GM23338 (cell line): Measurements from ENCODE around the gene NTMT2. TPM values are rescaled to one million over a fixed set of nuclear protein-coding genes. Genes with fewer than 3 reads are reported as not detected.

Source experiments
- ATAC-seq: fragments of 200-7000 bp; cut with Tn5 transposase; 3 replicates; pipeline ENCODE4 v1.9.1; 2020
- DNase-seq: peaks from one replicate; pipeline ENCODE4 v3.0.0-alpha.2; 2015; ENCODE audit warnings: low spot score
- H2AFZ ChIP-seq: fragments of 200-600 bp; sonication (generic); 2 replicates; pipeline ENCODE4 v1.8.0; 2016; ENCODE audit warnings: antibody characterized with exemption, mild to moderate bottlenecking, moderate library complexity
- H3F3A ChIP-seq: fragments of 200-600 bp; sonication (generic); replicated peaks from 2 replicates; pipeline ENCODE4 v1.8.0; 2017; ENCODE audit warnings: antibody characterized with exemption, mixed run types, low read depth
- H3K27ac ChIP-seq: fragments of 200-600 bp; sonication (generic); 2 replicates; pipeline ENCODE4 v1.6.1; 2016; ENCODE audit warnings: low read depth
- H3K27me3 ChIP-seq: fragments of 200-600 bp; sonication (generic); 2 replicates; pipeline ENCODE4 v1.8.0; 2016; ENCODE audit warnings: mild to moderate bottlenecking, mixed run types, moderate library complexity; ENCODE audit not compliant: insufficient read depth
- H3K36me3 ChIP-seq: fragments of 200-600 bp; sonication (generic); 2 replicates; pipeline ENCODE4 v1.8.0; 2016; ENCODE audit warnings: mild to moderate bottlenecking; ENCODE audit not compliant: insufficient read depth
- H3K4me1 ChIP-seq: fragments of 200-600 bp; sonication (generic); 2 replicates; pipeline ENCODE4 v1.8.0; 2016; ENCODE audit warnings: mild to moderate bottlenecking, moderate library complexity; ENCODE audit not compliant: insufficient read depth
- H3K4me2 ChIP-seq: fragments of 200-600 bp; sonication (generic); 2 replicates; pipeline ENCODE4 v1.7.1; 2017; ENCODE audit warnings: mixed run types
- H3K4me3 ChIP-seq: fragments of 200-600 bp; sonication (generic); 2 replicates; pipeline ENCODE4 v1.6.1; 2016; ENCODE audit warnings: mixed run types
- H3K79me2 ChIP-seq: fragments of 200-600 bp; sonication (generic); replicated peaks from 2 replicates; pipeline ENCODE4 v1.8.0; 2017; ENCODE audit warnings: mild to moderate bottlenecking; ENCODE audit not compliant: insufficient read depth
- H3K9me2 ChIP-seq: fragments of 200-600 bp; sonication (generic); 2 replicates; pipeline ENCODE4 v1.8.0; 2017; ENCODE audit not compliant: insufficient read depth
- H4K20me1 ChIP-seq: fragments of 200-600 bp; sonication (generic); replicated peaks from 2 replicates; pipeline ENCODE4 v1.8.0; 2017; ENCODE audit warnings: mild to moderate bottlenecking; ENCODE audit not compliant: insufficient read depth
- H3K27ac Mint-ChIP-seq: 2 replicates; pipeline ENCODE4 v1.8.0; 2020; ENCODE audit warnings: inconsistent platforms, mild to moderate bottlenecking, moderate library complexity, mixed read lengths
- H3K27me3 Mint-ChIP-seq: 3 replicates; pipeline ENCODE4 v1.8.0; 2022; ENCODE audit warnings: low read depth, mild to moderate bottlenecking, moderate library complexity, mixed read lengths, inconsistent platforms; ENCODE audit not compliant: insufficient read depth, poor library complexity
- H3K36me3 Mint-ChIP-seq: 3 replicates; pipeline ENCODE4 v1.8.0; 2021; ENCODE audit warnings: low read depth, mild to moderate bottlenecking, inconsistent platforms, moderate library complexity, mixed read lengths
- H3K4me1 Mint-ChIP-seq: 3 replicates; pipeline ENCODE4 v1.8.0; 2020; ENCODE audit warnings: mild to moderate bottlenecking, inconsistent platforms, mixed read lengths
- H3K4me3 Mint-ChIP-seq: 3 replicates; pipeline ENCODE4 v1.8.0; 2021; ENCODE audit warnings: moderate library complexity, mild to moderate bottlenecking, inconsistent platforms, mixed read lengths
- H3K9me3 Mint-ChIP-seq: 3 replicates; pipeline ENCODE4 v1.8.0; 2020; ENCODE audit warnings: moderate library complexity, mild to moderate bottlenecking, inconsistent platforms, mixed read lengths
- CREB1 ChIP-seq: fragments of 250-450 bp; sonication (Bioruptor Pico); IDR thresholded peaks from 2 replicates; pipeline ENCODE4 v1.5.0; 2020; ENCODE audit warnings: low read depth, mild to moderate bottlenecking, moderate library complexity
- CTCF ChIP-seq, 2 experiments: fragments of 200-600 bp in 1 of 2; sonication (generic) in 1 of 2; conservative IDR thresholded peaks; 2 replicates each; pipeline versions ENCODE4 v1.5.1 to v1.6.1; 2016 to 2017; ENCODE audit warnings: antibody characterized with exemption in 2 of 2, low read depth in 2 of 2, mild to moderate bottlenecking in 2 of 2, moderate library complexity in 1 of 2
- ETS1 ChIP-seq: IDR thresholded peaks from 2 replicates; pipeline ENCODE4 v1.6.1; 2016; ENCODE audit warnings: antibody characterized with exemption
- EZH2 ChIP-seq: fragments of 200-600 bp; sonication (generic); IDR thresholded peaks from one replicate; pipeline ENCODE4 v1.8.0; 2017; ENCODE audit warnings: antibody characterized with exemption, mild to moderate bottlenecking, low read depth; ENCODE audit not compliant: unreplicated experiment
- EZH2phosphoT487 ChIP-seq: fragments of 200-600 bp; sonication (generic); IDR thresholded peaks from one replicate; pipeline ENCODE4 v1.8.1; 2018; ENCODE audit warnings: antibody characterized with exemption; ENCODE audit not compliant: unreplicated experiment
- JUNB ChIP-seq: IDR thresholded peaks from one replicate; pipeline ENCODE4 v1.6.1; 2016; ENCODE audit warnings: antibody characterized with exemption; ENCODE audit not compliant: unreplicated experiment
- NANOG ChIP-seq: IDR thresholded peaks from 2 replicates; pipeline ENCODE4 v1.6.1; 2016; ENCODE audit warnings: antibody characterized with exemption, borderline replicate concordance
- POLR2AphosphoS5 ChIP-seq: IDR thresholded peaks from 2 replicates; pipeline ENCODE4 v1.6.1; 2016; ENCODE audit warnings: antibody characterized with exemption, low read depth
- REST ChIP-seq: IDR thresholded peaks from one replicate; pipeline ENCODE4 v1.6.1; 2018; ENCODE audit warnings: antibody characterized with exemption; ENCODE audit not compliant: unreplicated experiment
- STAT1 ChIP-seq: IDR thresholded peaks from one replicate; pipeline ENCODE4 v1.6.1; 2016; ENCODE audit warnings: antibody characterized with exemption; ENCODE audit not compliant: unreplicated experiment
- ZNF114 ChIP-seq: fragments of 250-450 bp; sonication (Bioruptor Pico); IDR thresholded peaks from 2 replicates; pipeline ENCODE4 v1.5.0; 2020; ENCODE audit warnings: mild to moderate bottlenecking, moderate library complexity
- ZNF331 ChIP-seq: fragments of 250-450 bp; sonication (Bioruptor Pico); IDR thresholded peaks from 2 replicates; pipeline ENCODE4 v1.5.0; 2020; ENCODE audit warnings: low read depth, mild to moderate bottlenecking, moderate library complexity
- polyA plus RNA-seq: library from polyadenylated mRNA; unstranded; fragments of >200 nt; fragmentation: Nextera tagmentation; extraction: Ambion mirVana; gene quantifications from 2 replicates; pipeline ENCODE4 v1.2.1, GENCODE V29; 2016
- total RNA-seq: library from RNA; depleted of rRNA; stranded (reverse); fragments of >200 nt; shearing (Covaris generic); gene quantifications from 2 replicates; pipeline ENCODE4 v1.2.3, GENCODE V29; 2014
- TF ChIP-seq, protein P1 (sequence below): fragments of 250-450 bp; sonication (Bioruptor Pico); IDR thresholded peaks from 2 replicates; pipeline ENCODE4 v1.5.0; 2020; ENCODE audit warnings: mild to moderate bottlenecking, moderate library complexity

Gene NTMT2
- total and polyA plus RNA-seq, 2 experiments from 2014 or later: 0.48 TPM; not detected in 1

GRCh38 chr1:170150921-170151320, 5.2 kb downstream of the NTMT2 start:
- Mint-ChIP-seq H3K27ac (no peak overlapping the region), H3K4me1 (peaks cover 11% of the 10 kb centered on the region), H3K36me3 (peaks cover 10% of the 10 kb centered on the region), H3K9me3 (peaks cover 11% of the 10 kb centered on the region), H3K4me3 (no peak overlapping the region), H3K27me3 (peaks cover 5% of the 10 kb centered on the region)
- TF ChIP-seq NANOG (no peak), ZNF331 (CRISPR knock-in tag) (no peak), STAT1 (no peak), POLR2AphosphoS5 (no peak), ZNF114 (no peak), REST (no peak), ETS1 (no peak), EZH2phosphoT487 (no peak), JUNB (no peak), CREB1 (CRISPR knock-in tag) (no peak), CTCF (conservative IDR thresholded peaks at IDR 0.05; ENCODE audit: low read depth in 2 of 2) (no peak), EZH2 (no peak)
- TF ChIP-seq, protein P1, sequence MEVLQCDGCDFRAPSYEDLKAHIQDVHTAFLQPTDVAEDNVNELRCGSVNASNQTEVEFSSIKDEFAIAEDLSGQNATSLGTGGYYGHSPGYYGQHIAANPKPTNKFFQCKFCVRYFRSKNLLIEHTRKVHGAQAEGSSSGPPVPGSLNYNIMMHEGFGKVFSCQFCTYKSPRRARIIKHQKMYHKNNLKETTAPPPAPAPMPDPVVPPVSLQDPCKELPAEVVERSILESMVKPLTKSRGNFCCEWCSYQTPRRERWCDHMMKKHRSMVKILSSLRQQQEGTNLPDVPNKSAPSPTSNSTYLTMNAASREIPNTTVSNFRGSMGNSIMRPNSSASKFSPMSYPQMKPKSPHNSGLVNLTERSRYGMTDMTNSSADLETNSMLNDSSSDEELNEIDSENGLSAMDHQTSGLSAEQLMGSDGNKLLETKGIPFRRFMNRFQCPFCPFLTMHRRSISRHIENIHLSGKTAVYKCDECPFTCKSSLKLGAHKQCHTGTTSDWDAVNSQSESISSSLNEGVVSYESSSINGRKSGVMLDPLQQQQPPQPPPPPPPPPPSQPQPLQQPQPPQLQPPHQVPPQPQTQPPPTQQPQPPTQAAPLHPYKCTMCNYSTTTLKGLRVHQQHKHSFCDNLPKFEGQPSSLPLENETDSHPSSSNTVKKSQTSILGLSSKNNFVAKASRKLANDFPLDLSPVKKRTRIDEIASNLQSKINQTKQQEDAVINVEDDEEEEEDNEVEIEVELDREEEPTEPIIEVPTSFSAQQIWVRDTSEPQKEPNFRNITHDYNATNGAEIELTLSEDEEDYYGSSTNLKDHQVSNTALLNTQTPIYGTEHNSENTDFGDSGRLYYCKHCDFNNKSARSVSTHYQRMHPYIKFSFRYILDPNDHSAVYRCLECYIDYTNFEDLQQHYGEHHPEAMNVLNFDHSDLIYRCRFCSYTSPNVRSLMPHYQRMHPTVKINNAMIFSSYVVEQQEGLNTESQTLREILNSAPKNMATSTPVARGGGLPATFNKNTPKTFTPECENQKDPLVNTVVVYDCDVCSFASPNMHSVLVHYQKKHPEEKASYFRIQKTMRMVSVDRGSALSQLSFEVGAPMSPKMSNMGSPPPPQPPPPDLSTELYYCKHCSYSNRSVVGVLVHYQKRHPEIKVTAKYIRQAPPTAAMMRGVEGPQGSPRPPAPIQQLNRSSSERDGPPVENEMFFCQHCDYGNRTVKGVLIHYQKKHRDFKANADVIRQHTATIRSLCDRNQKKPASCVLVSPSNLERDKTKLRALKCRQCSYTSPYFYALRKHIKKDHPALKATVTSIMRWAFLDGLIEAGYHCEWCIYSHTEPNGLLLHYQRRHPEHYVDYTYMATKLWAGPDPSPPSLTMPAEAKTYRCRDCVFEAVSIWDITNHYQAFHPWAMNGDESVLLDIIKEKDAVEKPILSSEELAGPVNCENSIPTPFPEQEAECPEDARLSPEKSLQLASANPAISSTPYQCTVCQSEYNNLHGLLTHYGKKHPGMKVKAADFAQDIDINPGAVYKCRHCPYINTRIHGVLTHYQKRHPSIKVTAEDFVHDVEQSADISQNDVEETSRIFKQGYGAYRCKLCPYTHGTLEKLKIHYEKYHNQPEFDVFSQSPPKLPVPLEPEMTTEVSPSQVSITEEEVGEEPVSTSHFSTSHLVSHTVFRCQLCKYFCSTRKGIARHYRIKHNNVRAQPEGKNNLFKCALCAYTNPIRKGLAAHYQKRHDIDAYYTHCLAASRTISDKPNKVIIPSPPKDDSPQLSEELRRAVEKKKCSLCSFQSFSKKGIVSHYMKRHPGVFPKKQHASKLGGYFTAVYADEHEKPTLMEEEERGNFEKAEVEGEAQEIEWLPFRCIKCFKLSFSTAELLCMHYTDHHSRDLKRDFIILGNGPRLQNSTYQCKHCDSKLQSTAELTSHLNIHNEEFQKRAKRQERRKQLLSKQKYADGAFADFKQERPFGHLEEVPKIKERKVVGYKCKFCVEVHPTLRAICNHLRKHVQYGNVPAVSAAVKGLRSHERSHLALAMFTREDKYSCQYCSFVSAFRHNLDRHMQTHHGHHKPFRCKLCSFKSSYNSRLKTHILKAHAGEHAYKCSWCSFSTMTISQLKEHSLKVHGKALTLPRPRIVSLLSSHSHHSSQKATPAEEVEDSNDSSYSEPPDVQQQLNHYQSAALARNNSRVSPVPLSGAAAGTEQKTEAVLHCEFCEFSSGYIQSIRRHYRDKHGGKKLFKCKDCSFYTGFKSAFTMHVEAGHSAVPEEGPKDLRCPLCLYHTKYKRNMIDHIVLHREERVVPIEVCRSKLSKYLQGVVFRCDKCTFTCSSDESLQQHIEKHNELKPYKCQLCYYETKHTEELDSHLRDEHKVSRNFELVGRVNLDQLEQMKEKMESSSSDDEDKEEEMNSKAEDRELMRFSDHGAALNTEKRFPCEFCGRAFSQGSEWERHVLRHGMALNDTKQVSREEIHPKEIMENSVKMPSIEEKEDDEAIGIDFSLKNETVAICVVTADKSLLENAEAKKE (CRISPR knock-in tag): no peak
- ATAC-seq: no peak
- Histone ChIP-seq H3K4me3 (no peak overlapping the region), H3K79me2 (no peaks in the 10 kb centered on the region), H3K27me3 (peaks cover 15% of the 10 kb centered on the region; the same call in 1 of the 2 replicates), H3K4me2 (no peak overlapping the region), H3K36me3 (no peaks in the 10 kb centered on the region; the same call in 1 of the 2 replicates), H3K4me1 (peaks cover 11% of the 10 kb centered on the region), H3F3A (no peaks in the 10 kb centered on the region), H4K20me1 (peaks cover 5% of the 10 kb centered on the region; the same call in 1 of the 2 replicates), H2AFZ (no peak overlapping the region), H3K27ac (no peak overlapping the region), H3K9me2 (0 out of 2 replicates have a peak, but pooled peaks cover 5% of the 10 kb centered on the region)
- no peak for DNase-seq
